Ovary (tissue), 9 donors: ENCODE data around the gene LCP1. TPM values are rescaled to one million over a fixed set of nuclear protein-coding genes. Genes with fewer than 3 reads are reported as not detected.

Source experiments
- DNase-seq, 5 donors: peaks; one replicate each; pipeline ENCODE4 v3.0.0-alpha.2; 2019 to 2020
- H3K27ac ChIP-seq, 2 donors: fragments of 200-600 bp; one replicate each; pipeline versions ENCODE4 v1.5.1 to v1.8.0; 2019 to 2022
- H3K27me3 ChIP-seq: fragments of 200-600 bp; one replicate; pipeline ENCODE4 v1.8.0; 2022
- H3K36me3 ChIP-seq: fragments of 200-600 bp; sonication (generic); one replicate; pipeline ENCODE4 v1.5.1; 2019
- H3K4me1 ChIP-seq: one replicate; pipeline ENCODE4 v1.8.1; 2013; ENCODE audit warnings: mild to moderate bottlenecking, moderate library complexity; ENCODE audit not compliant: insufficient read depth
- H3K4me3 ChIP-seq: fragments of 200-600 bp; sonication (generic); one replicate; pipeline ENCODE4 v1.5.1; 2017
- H3K9me3 ChIP-seq, 2 donors: fragments of 200-600 bp in 1 of 2; sonication (generic) in 1 of 2; one replicate each; pipeline versions ENCODE4 v1.5.1 to v1.8.1; 2013 to 2019; ENCODE audit warnings: mild to moderate bottlenecking in 1 of 2, moderate library complexity in 1 of 2
- CTCF ChIP-seq, 3 donors: fragments of 450-650 bp in 2 of 3; fragments of 200-600 bp in 1 of 3; IDR thresholded peaks; one replicate each; pipeline versions ENCODE4 v1.5.1 to v1.8.0; 2016 to 2022; ENCODE audit warnings: antibody characterized with exemption in 3 of 3, mild to moderate bottlenecking in 1 of 3
- EP300 ChIP-seq: sonication (generic); formaldehyde crosslinking; IDR thresholded peaks from one replicate; pipeline ENCODE4 v1.6.1; 2017; ENCODE audit warnings: antibody characterized with exemption
- POLR2A ChIP-seq: fragments of 450-650 bp; IDR thresholded peaks from one replicate; pipeline ENCODE4 v1.6.1; 2017; ENCODE audit warnings: antibody characterized with exemption, mild to moderate bottlenecking, moderate library complexity
- WGBS, 3 donors: extraction: QIAGEN DNeasy Blood & Tissue Kit in 1 of 3; methylation state at CpG; one replicate each; pipeline versions ENCODE4 v1.1.5 to v1.1.7; 2013 to 2017; 5-methylcytosine and 5-hydroxymethylcytosine counted together
- intact Hi-C, 4 donors: fragments of 100-400 bp; cut with DNase I; formaldehyde crosslinking; loops; one replicate each; pipeline versions ENCODE4 v1.11.0 to v1.15.1; 2022 to 2023
- polyA plus RNA-seq, 2 donors: library from polyadenylated mRNA; stranded (reverse); fragments of 200-250 nt in 1 of 2; fragments of 350-450 nt in 1 of 2; fragmentation: Illumina TruSeq in 1 of 2; extraction: RNeasy Lipid Tissue Mini Kit (QIAGEN cat#74804) in 1 of 2; gene quantifications; one replicate each; pipeline ENCODE4 v1.2.3, GENCODE V29; 2013 to 2014
- total RNA-seq, 7 donors: library from RNA; depleted of rRNA in 2 of 7; stranded (reverse); fragments of >200 nt in 2 of 7; fragmentation: NEBNext Ultra II Directional in 3 of 7; extraction: Animal tissue kit (Norgen Biotek cat#: 25700) in 3 of 7; gene quantifications; one replicate each; pipeline versions ENCODE4 v1.1.0 to v1.2.4, GENCODE V29; 2016 to 2023
- donor health status: DM: no; HTN: no; CAD: no; lungs with moderate emphysema.
- donor health status: DM: no; HTN: no; CAD: no.
- donor health status: Bipolar disorder and iron deficiency.
- donor health status: DM: yes; HTN: yes; CAD: no.
- donor health status: DM: no; HTN: no; CAD: no.
- donor health status: DM: yes; HTN: yes; CAD: no.

The LCP1 gene
- total and polyA plus RNA-seq, 9 donors, result 5.7 to 56.9 (median 13.8) TPM

GRCh38 chr13:46170687-46171086 is 11.3 kb downstream of the LCP1 start:
- no peak for TF ChIP-seq POLR2A
- no peak for TF ChIP-seq EP300
- no peak for TF ChIP-seq CTCF (IDR thresholded peaks at IDR 0.05)
- no peak for DNase-seq
- Histone ChIP-seq H3K36me3 (no peaks in the 10 kb centered on the region), H3K27ac (no peak overlapping the region), H3K4me3 (no peak overlapping the region), H3K27me3 (no peaks in the 10 kb centered on the region), H3K4me1 (no peaks in the 10 kb centered on the region), H3K9me3 (no peaks in the 10 kb centered on the region)
- 65 to 67% (median 67%) methylated on average over 3 of the region's 3 CpGs for WGBS, 3 donors
- intact Hi-C loops, result no loop called here

- WGBS, 3 donors, result 74 to 86% (median 76%) methylated on average over 7 of the region's 7 CpGs
Observed at GRCh38 chr13:46170268-46170667, 11.7 kb downstream of the LCP1 start.

GRCh38 chr13:46169758-46170157 is 12.2 kb downstream of the LCP1 start:
- H3K27me3 ChIP-seq, result no peaks in the 10 kb centered on the region
- intact Hi-C loops, result no loop called here
- H3K27ac ChIP-seq, result no peak overlapping the region
- 89 to 93% (median 89%) methylated on average over 2 of the region's 2 CpGs for WGBS, 3 donors
- DNase-seq, result no peak
- no peaks in the 10 kb centered on the region for H3K4me1 ChIP-seq
- no peaks in the 10 kb centered on the region for H3K9me3 ChIP-seq
- no peaks in the 10 kb centered on the region for H3K36me3 ChIP-seq
- TF ChIP-seq POLR2A (no peak), EP300 (no peak), CTCF (IDR thresholded peaks at IDR 0.05) (no peak)
- H3K4me3 ChIP-seq, result no peak overlapping the region

More at GRCh38 chr13:46170268-46170667, 11.7 kb downstream of the LCP1 start:
- Histone ChIP-seq H3K4me1 (no peaks in the 10 kb centered on the region), H3K27ac (no peak overlapping the region), H3K9me3 (no peaks in the 10 kb centered on the region), H3K4me3 (no peak overlapping the region), H3K27me3 (no peaks in the 10 kb centered on the region), H3K36me3 (no peaks in the 10 kb centered on the region)
- DNase-seq, result no peak
- TF ChIP-seq EP300 (no peak), POLR2A (no peak), CTCF (IDR thresholded peaks at IDR 0.05) (no peak)
- intact Hi-C loops, result no loop called here

GRCh38 chr13:46168783-46169182 is 13.2 kb downstream of the LCP1 start:
- WGBS, 3 donors, result 5 to 14% (median 7%) methylated on average over 1 of the region's 1 CpG
- intact Hi-C loops, result no loop called here

More at GRCh38 chr13:46168783-46169182, 13.2 kb downstream of the LCP1 start:
- TF ChIP-seq EP300 (no peak), CTCF (IDR thresholded peaks at IDR 0.05) (no peak), POLR2A (no peak)
- no peaks in the 10 kb centered on the region for H3K4me1 ChIP-seq
- no peak overlapping the region for H3K4me3 ChIP-seq
- H3K27me3 ChIP-seq, result no peaks in the 10 kb centered on the region
- H3K27ac ChIP-seq, result no peak overlapping the region
- H3K9me3 ChIP-seq, result no peaks in the 10 kb centered on the region
- no peaks in the 10 kb centered on the region for H3K36me3 ChIP-seq
- DNase-seq, result no peak
